Dermis blood vessel endothelial cell (primary cell): ENCODE measurements around the gene HBA1. TPM values are rescaled to one million over a fixed set of nuclear protein-coding genes. Genes with fewer than 3 reads are reported as not detected.
"Not testable (repeated sequence)": the region's sequence is repeated elsewhere in the genome, so short reads cannot be mapped to it uniquely, and the experiment has no call there.

Source experiments
- DNase-seq: peaks from one replicate; pipeline ENCODE4 v3.0.0; 2010
- total RNA-seq: library from RNA; depleted of rRNA; stranded (reverse); fragments of >200 nt; gene quantifications from 2 replicates; pipeline ENCODE4 v1.2.3, GENCODE V29; 2014

Gene HBA1
- total RNA-seq, 1 donor from 2014 or later: not detected

DNA sequence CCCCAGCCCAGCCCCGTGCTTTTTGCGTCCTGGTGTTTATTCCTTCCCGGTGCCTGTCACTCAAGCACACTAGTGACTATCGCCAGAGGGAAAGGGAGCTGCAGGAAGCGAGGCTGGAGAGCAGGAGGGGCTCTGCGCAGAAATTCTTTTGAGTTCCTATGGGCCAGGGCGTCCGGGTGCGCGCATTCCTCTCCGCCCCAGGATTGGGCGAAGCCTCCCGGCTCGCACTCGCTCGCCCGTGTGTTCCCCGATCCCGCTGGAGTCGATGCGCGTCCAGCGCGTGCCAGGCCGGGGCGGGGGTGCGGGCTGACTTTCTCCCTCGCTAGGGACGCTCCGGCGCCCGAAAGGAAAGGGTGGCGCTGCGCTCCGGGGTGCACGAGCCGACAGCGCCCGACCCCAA, 474 bp upstream of the HBA1 start:
- DNase-seq: not testable (repeated sequence)

DNA sequence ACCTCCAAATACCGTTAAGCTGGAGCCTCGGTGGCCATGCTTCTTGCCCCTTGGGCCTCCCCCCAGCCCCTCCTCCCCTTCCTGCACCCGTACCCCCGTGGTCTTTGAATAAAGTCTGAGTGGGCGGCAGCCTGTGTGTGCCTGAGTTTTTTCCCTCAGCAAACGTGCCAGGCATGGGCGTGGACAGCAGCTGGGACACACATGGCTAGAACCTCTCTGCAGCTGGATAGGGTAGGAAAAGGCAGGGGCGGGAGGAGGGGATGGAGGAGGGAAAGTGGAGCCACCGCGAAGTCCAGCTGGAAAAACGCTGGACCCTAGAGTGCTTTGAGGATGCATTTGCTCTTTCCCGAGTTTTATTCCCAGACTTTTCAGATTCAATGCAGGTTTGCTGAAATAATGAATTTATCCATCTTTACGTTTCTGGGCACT, 928 bp downstream of the HBA1 start:
- no peak for DNase-seq

DNA sequence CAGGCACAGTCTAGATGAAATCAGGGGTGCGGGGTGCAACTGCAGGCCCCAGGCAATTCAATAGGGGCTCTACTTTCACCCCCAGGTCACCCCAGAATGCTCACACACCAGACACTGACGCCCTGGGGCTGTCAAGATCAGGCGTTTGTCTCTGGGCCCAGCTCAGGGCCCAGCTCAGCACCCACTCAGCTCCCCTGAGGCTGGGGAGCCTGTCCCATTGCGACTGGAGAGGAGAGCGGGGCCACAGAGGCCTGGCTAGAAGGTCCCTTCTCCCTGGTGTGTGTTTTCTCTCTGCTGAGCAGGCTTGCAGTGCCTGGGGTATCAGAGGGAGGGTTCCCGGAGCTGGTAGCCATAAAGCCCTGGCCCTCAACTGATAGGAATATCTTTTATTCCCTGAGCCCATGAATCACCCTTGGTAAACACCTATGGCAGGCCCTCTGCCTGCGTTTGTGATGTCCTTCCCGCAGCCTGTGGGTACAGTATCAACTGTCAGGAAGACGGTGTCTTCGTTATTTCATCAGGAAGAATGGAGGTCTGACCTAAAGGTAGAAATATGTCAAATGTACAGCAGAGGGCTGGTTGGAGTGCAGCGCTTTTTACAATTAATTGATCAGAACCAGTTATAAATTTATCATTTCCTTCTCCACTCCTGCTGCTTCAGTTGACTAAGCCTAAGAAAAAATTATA, 1.6 kb downstream of the HBA1 start:
- no peak for DNase-seq

DNA sequence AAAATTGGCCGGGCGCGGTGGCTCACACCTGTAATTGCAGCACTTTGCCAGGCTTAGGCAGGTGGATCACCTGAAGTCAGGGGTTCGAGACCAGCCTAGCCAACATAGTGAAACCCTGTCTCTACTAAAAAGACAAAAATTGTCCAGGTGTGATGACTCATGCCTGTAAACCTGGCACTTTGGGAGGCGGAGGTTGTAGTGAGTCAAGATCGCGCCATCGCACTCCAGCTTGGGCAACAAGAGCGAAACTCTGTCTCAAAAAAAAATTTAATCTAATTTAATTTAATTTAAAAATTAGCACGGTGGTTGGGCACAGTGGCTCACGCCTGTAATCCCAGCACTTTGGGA, 2.2 kb downstream of the HBA1 start:
- DNase-seq: no peak

DNA sequence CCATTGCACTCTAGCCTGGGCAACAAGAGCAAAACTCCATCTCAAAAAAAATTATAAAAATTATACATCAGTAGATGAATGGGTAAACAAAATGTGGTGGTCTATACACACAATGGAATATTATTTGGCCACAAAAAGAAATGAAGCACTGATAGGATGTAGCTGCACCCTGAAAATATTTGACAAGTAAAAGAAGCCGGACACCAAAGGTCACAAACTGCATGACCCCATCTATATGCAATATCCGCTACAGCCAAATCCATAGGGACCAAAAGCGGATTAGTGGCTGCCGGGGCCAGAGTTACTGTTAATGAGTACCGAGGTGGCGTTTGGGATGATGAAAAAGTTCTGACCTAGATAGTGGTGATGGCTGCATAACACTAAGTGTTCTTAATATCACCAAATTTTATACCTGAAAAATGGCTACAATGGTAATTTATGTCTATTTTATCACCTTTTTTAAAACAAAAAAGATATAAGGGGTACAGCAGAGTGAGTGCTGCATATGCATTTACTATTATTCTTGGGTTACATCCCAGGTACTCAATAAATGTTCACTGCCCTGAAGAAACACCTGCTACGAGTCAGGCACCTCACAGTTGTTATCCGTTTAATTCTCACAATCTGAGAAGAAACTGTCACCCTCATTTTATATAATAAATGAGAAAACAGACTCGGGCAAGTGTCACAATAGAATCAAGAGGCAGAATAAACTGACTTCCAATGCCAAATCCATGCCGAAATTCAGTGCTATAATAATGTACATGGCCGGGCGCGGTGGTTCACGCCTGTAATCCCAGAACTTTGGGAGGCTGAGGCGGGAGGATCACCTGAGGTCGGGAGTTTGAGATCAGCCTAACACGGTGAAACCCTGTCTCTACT, 3.0 kb downstream of the HBA1 start:
- DNase-seq: no peak

DNA sequence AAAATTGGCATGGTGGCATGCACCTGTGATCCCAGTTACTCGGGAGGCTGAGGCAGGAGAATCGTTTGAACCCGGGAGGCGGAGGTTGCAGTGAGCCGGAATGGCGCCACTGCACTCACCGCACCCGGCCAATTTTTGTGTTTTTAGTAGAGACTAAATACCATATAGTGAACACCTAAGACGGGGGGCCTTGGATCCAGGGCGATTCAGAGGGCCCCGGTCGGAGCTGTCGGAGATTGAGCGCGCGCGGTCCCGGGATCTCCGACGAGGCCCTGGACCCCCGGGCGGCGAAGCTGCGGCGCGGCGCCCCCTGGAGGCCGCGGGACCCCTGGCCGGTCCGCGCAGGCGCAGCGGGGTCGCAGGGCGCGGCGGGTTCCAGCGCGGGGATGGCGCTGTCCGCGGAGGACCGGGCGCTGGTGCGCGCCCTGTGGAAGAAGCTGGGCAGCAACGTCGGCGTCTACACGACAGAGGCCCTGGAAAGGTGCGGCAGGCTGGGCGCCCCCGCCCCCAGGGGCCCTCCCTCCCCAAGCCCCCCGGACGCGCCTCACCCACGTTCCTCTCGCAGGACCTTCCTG, 3.7 kb downstream of the HBA1 start, which contains the start of gene HBQ1:
HBQ1 (plus strand) TSS at position 359 of the 575 bp plus-strand sequence; CDS start at position 387, 28 bp downstream.
- DNase-seq: peak; percentile 56

DNA sequence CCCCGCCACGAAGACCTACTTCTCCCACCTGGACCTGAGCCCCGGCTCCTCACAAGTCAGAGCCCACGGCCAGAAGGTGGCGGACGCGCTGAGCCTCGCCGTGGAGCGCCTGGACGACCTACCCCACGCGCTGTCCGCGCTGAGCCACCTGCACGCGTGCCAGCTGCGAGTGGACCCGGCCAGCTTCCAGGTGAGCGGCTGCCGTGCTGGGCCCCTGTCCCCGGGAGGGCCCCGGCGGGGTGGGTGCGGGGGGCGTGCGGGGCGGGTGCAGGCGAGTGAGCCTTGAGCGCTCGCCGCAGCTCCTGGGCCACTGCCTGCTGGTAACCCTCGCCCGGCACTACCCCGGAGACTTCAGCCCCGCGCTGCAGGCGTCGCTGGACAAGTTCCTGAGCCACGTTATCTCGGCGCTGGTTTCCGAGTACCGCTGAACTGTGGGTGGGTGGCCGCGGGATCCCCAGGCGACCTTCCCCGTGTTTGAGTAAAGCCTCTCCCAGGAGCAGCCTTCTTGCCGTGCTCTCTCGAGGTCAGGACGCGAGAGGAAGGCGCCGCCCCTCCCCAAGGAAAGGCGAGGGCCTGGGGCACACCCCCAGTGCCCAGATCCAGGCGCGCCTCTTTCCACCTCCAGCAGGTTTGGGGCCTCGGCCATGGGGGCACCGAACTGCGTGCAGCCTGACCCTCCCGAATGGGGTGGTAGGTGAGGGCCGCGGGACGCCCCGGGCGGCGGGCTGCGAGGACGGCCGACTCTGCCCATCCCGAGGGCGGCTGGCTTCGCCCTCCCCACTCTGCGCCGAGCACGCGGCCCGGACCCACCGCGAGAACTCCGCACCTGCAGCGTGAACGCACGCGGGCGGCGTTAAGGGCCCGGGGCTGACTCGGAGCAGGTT, 4.4 kb downstream of the HBA1 start:
- peak; percentile 80 for DNase-seq

DNA sequence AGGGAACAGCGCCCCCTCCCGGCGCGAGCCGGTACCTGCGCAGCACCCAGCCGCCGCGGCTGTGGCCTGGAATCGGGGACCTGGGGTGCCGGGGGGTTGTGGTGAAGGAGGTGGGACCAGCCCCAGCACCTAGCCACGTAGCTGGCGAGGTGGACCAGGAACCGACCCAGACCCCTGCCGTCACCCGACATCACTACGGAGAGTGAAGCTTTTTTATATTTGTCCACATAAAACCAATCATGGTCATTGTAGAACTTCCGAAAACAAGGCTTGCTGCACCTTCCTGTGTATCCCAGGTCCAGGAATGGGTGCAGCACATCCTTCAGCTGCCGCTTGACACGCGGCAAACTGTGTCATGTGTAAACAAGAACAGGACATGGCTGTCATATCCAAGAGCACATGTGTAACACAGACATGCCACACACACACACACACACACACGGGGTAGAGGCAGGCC, 5.1 kb downstream of the HBA1 start:
- peak; percentile 15 for DNase-seq

DNA sequence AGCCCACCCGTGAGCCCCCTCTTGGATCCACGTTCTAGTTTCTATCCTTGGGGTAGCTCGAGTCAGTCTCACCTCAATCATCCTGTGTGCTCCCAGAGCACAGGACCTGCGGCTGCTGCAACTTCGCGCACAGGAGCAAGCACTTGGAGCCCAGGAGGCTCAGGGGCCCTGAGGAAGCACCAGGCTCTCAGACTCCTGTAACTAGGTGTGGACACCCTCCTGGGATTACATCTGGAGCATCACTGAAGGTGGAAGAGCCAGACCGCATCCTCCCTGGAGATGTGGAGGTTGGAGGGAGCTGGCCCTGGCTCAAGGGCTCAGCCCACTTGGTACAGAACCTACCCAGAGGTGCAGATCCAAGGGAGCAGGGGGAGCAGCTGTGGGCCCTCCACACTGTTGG, 6.5 kb downstream of the HBA1 start:
- DNase-seq: no peak

DNA sequence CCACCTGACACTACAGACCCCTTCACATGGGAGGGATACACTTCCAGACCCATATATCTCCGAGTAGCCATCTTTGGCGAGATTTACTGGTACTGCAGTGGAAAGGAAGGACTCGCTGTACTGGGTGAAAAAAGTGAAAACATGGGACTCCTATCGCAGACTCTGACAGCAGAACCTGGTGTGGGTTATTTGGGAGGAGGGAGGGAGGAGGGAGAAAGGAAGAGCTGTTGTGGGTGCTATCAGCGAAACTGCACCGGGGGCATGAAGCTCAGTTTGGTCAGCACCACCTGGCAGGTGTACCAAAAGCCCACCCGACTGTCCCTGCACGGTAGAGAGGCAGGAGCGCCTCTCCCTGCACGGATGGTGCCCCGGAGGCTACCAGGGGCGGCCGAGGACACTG, 8.7 kb downstream of the HBA1 start:
- no peak for DNase-seq

DNA sequence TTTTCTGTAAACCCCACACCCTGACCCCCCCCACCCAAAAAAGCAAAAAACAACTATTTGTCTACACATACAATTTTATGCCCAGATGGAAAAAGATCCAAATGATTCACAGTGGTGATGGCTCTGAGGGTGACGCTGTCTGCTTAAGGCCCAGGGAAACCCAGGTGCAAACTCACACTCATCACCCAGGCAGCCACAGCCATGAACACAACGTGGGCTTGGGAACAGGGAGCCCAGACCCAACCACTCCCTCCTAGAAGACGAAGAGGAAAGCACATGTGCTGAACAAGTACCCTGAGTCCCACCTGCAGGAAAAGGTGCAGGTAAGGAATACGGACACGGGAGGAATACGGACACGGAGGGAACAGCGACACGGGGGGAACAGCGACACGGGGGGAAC, 9.2 kb downstream of the HBA1 start:
- no peak for DNase-seq

DNA sequence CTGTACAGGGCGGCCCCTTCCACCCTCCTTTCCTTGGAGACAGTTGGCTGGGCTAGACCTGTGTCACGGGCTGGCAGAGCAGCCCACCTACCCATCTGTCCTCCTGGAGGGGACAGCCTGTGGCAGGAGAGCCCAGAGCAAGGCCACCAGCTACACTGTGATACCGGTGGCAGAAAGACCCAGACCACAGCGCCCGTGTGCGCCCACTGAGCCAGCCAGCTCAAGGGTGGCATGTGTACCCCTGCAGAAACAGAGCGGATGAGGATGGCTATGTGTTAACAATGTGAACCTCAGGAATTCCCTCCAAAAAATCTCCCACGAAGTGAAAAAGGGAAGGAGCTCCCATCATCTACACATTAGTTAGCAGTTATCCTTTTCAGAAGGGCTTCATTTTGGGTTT, 10.8 kb downstream of the HBA1 start:
- no peak for DNase-seq

DNA sequence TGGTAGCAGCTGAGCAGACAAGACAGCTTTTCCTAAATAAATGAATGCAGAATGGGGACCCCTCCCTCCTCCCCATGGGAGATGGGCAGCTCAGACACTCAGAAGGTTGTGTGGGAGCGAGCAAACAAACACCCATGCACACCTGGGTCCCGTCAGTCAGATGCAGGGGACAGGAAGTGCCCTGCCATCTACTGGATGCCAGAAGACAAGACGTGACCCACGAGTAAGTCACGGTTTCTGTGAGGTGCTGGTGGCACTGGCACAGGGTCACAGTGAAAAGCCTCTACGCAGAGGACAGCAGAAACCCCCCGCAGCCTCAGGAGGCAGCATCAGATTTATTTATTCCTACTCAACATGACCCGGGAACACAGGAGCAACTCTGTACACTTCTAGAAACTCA, 12.2 kb downstream of the HBA1 start:
- no peak for DNase-seq

DNA sequence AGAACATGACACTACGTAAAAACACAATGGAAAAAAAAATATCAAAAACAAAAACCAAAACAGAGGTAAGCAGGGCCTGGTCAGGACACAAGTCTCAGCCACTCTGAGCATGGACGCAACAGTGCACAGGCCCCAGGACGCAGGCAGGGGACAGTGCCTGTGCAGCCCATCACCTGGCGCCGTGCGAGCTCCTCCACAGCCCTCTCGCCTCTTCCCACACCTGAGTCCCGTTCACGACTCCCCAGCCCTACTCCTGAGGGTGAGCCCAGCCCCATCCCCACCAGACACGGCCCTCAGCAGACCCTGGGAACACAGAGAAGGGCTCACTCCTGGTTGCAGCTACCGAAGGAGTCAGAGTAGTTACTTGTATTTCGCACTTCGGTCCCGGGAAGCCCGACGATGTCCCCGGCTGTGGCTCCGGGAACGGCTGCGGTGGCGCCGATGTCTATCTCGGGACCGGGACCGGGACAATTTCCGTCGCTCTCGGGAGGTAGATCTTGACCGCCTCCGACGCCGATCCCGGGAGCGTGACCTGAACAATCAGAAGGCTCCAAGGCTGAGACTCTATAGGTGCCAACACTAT, 13.2 kb downstream of the HBA1 start:
- DNase-seq: no peak

DNA sequence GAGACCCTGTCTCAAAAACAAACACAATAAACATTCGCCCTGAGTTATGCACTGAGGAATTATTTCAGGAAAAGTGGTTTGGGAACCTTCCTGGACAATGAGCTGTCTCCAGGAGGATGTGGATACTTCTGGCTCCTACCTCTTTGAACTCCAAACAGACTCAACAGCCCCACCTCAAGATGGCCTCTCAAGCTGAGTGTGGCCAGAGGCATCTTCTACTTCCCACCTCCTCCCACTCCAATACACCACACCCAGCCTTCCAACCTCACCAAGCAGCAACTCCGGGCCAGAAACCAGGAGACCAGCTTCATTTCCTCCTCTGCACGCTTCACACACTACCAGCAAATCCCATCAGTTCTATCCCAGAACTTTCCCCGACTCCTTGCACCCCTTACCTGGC, 15.4 kb downstream of the HBA1 start:
- no peak for DNase-seq

DNA sequence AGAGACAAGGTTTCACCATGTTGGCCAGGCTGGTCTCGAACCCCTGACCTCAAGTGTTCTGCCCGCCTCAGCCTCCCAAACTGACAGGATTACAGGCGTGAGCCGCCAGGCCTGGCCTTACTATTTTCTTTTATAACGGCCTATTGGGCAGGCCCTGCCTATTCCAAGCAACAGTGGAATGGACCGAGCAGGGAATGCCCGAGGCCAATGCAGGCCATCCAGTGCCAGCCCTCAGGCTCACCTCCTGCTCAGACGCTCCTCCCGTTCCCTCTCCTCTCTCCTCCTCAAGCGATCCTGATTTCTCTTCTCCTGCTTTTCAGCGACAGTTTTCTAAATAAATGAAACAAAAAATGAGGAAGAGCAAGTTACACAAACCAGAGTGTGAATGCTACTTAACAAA, 16.2 kb downstream of the HBA1 start:
- DNase-seq: no peak

DNA sequence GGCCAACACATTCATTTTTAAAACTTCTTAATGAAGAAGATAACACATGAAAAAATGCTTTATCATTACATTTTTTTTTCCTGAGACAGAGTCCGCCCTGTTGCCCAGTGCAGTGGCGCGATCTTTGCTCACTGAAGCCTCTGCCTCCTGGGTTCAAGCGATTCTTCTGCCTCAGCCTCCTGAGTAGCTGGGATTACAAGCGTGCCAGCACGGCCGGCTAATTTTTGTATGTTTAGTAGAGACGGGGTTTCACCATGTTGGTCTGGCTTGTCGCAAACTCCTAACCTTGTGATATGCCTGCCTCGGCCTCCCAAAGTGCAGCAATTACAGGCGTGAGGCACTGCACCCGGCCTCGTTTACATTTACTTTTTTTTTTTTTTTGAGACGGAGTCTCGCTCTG, 17.0 kb downstream of the HBA1 start:
- DNase-seq: no peak

DNA sequence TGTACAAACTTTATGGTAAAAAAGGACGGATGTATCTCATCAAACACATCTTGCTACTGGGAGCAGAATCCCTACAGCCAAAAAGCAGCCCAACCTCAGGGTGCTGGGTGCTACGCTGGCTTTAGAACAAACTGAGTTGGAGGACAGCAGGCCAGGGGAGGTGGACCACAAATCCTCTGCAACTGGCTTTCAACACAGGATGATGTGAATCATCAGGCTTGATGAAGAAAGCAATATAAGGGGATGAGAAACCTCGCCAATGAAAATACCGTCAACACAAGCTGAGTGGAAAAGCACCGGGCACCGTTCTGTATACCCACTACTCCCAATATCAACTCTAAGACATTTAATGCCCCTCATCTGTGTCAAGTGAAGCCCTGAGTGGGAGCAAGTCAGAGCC, 18.0 kb downstream of the HBA1 start:
- DNase-seq: no peak

DNA sequence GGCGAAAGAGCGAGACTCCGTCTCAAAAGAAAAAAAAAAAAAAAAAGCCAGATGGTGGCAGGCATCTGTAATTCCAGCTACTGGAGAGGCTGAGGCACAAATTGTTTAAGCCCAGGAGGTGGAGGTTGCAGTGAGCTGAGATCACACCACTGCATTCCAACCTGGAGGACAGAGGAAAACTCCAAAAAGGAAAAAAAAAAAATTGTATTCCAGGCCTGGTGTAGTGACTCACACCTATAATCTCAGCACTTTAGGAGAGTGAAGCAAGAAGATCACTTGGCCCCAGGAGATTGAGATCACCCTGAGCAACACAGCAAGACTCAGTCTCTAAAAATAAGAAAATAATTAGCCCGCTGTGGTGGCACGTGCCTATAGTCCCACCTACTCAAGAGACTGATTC, 23.9 kb downstream of the HBA1 start:
- DNase-seq: no peak

DNA sequence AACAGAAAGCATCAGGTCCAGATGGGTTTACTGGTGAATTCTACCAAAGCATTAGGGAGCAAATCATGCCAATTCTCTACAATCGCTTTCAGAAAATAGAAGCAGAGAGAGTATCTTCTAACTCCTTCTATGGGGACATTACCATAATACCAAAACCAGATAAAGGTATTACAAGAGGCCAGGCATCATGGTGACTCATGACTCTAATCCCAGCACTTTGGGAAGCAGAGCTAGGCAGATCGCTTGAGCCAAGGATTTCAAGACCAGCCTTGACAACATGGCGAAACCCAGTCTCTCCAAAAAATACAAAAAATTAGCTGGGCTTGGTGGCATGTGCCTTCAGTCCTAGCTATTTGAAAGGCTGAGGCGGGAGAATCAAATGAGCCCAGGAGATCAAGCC, 26.8 kb downstream of the HBA1 start:
- no peak for DNase-seq

DNA sequence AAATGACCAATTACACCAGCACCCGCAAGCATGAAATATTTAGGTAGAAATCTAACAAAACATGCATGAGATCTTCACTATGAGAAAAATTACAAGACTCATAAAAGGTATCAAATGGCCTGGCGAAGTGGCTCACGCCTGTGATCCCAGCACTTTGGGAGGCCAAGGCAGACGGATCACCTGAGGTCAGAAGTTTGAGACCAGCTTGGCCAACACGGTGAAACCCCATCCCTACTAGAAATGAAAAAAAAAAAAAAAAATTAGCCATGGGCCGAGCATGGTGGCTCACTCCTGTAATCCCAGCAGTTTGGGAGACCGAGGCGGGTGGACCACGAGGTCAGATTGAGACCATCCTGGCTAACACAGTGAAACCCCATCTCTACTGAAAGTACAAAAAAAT, 27.6 kb downstream of the HBA1 start:
- DNase-seq: not testable (repeated sequence)

DNA sequence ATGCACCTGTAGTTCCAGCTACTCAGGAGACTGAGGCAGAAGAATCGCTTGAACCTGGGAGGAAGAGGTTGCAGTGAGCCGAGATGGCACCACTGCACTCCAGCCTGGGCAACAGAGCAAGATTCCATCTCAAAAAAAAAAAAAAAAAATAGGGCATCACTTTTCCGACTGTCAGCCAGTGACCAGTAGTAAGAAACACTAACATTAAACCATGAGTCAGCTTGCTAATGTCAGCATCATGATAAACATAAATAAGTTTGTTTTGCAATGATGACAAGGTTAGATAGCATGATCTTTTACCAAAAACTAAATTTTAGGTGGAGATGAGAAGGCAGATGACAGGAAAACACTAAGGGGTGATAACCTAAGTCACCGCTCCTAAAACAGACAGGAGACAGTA, 32.9 kb downstream of the HBA1 start:
- DNase-seq: not testable (repeated sequence)
